NCI-H1436 treated with DMSO at 0.1 percent for 48 hours (cell line): ENCODE measurements around the gene TTLL11.

Source experiments
- DNase-seq: peaks from one replicate; lab custom pipeline; 2025; lab: John Stamatoyannopoulos, UW

The TTLL11 gene

DNA sequence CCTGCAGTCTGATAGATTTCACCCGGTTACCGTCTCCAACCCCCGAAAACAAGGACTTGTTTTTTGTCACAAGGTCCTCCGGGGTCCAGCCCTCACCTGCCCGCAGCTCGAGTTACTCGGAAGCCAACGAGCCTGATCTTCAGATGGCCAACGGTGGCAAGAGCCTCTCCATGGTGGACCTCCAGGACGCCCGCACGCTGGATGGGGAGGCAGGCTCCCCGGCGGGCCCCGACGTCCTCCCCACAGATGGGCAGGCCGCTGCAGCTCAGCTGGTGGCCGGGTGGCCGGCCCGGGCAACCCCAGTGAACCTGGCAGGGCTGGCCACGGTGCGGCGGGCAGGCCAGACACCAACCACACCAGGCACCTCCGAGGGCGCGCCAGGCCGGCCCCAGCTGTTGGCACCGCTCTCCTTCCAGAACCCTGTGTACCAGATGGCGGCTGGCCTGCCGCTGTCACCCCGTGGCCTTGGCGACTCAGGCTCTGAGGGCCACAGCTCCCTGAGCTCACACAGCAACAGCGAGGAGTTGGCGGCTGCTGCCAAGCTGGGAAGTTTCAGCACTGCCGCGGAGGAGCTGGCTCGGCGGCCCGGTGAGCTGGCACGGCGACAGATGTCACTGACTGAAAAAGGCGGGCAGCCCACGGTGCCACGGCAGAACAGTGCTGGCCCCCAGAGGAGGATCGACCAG is 320.4 kb downstream of the TTLL11 start:
- DNase-seq, result no peak
